ENCODE data around the gene EIF5B.

Gene EIF5B

GRCh38 chr2:99374747-99375146 is 37.6 kb downstream of the EIF5B start:
- DNase-seq (ENCODE audit: insufficient read length, low spot score) (no peak), FAIRE-seq (no peak)
- no peak for TF ChIP-seq CTCF (IDR thresholded peaks at IDR 0.05; ENCODE audit: insufficient read depth, missing control alignments)

- no peak for FAIRE-seq
- no peak for DNase-seq (ENCODE audit: insufficient read length, low spot score)
- no peak for TF ChIP-seq CTCF (IDR thresholded peaks at IDR 0.05; ENCODE audit: insufficient read depth, missing control alignments)
Observed at GRCh38 chr2:99376254-99376864, 39.2 kb downstream of the EIF5B start.

GRCh38 chr2:99377879-99378278 is 40.7 kb downstream of the EIF5B start:
- FAIRE-seq, result no peak
- no peak for DNase-seq (ENCODE audit: insufficient read length, low spot score)
- no peak for TF ChIP-seq CTCF (IDR thresholded peaks at IDR 0.05; ENCODE audit: insufficient read depth, missing control alignments)

DNA sequence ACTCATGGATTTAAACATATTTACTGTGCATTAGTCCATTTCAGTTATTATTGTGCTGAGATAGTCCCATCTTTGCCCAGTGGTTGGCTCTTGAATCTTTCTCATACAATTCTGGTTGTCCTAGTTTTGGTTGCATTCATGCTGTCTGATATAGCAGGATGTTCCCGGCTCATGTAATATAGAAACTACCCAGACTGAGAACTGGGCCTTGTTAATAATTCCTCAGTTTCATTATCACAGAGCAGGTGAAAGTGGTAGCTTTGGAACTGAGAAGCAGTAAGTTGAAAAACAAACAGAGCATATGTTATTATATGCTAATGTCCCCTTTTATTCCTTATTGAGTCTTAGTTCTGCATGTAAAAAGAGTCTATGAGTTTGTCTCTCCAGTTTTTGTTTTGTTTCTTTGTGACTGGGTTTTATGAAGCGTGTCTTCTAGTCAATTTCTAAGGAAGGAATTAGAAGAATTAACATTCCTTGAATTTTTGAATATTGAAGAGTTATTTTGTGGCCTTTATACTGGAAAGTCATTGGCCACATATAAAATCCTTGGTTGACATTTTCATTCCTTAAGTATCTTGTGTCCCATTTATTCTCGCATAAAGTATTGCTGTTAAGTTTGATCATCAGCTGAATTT is 43.3 kb downstream of the EIF5B start:
- FAIRE-seq, result no peak
- DNase-seq (ENCODE audit: insufficient read length, low spot score), result no peak

GRCh38 chr2:99382143-99382542 is 45.0 kb downstream of the EIF5B start:
- no peak for TF ChIP-seq CTCF (IDR thresholded peaks at IDR 0.05; ENCODE audit: insufficient read depth, missing control alignments)

More for the DNA sequence above, 43.3 kb downstream of the EIF5B start:
- TF ChIP-seq CTCF (IDR thresholded peaks at IDR 0.05; ENCODE audit: insufficient read depth, missing control alignments), result no peak

GRCh38 chr2:99386011-99386410 is 48.8 kb downstream of the EIF5B start:
- DNase-seq (ENCODE audit: insufficient read length, low spot score), result no peak
- FAIRE-seq, result no peak
- no peak for TF ChIP-seq CTCF (IDR thresholded peaks at IDR 0.05; ENCODE audit: insufficient read depth, missing control alignments)

More at GRCh38 chr2:99382143-99382542, 45.0 kb downstream of the EIF5B start:
- no peak for FAIRE-seq
- DNase-seq (ENCODE audit: insufficient read length, low spot score), result no peak

DNA sequence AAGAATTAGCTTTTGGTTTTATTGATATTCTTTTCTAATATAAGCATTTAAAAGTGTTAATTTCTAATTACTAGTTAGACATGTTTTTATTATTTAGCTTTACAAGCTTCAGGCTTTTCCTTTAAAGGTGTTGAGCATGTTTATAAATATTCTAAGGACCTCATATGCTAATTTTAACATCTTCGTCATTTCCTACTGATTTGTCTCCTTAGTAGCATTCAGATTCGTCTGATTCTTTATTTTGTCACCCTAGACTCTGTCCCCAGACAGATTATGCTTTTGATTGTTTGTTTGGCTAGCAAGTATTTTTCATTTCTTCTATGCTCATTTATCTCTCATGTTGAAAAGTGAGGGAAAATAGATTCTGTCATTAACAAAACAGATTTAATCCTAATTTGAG is 51.7 kb downstream of the EIF5B start:
- DNase-seq (ENCODE audit: insufficient read length, low spot score), result no peak
- FAIRE-seq, result no peak
- TF ChIP-seq CTCF (IDR thresholded peaks at IDR 0.05; ENCODE audit: insufficient read depth, missing control alignments), result no peak

All from D721Med (cell line).